Muscle layer of duodenum (tissue), 2 donors: ENCODE data around the gene TEX55.

Source experiments
- H3K27ac ChIP-seq: one replicate; pipeline ENCODE4 v1.7.0; 2013; ENCODE audit warnings: mild to moderate bottlenecking, low read length
- H3K27me3 ChIP-seq: one replicate; pipeline ENCODE4 v1.7.0; 2013; ENCODE audit warnings: low read depth, mild to moderate bottlenecking, control low read depth, low read length
- H3K36me3 ChIP-seq, 2 donors: one replicate each; pipeline ENCODE4 v1.7.0; 2013; ENCODE audit warnings: low read length in 2 of 2, control low read depth in 1 of 2, mild to moderate bottlenecking in 1 of 2; ENCODE audit not compliant: insufficient read depth in 2 of 2, control insufficient read depth in 1 of 2
- H3K4me1 ChIP-seq, 2 donors: one replicate each; pipeline ENCODE4 v1.7.0; 2013; ENCODE audit warnings: low read length in 2 of 2, mild to moderate bottlenecking in 2 of 2, control low read depth in 1 of 2, moderate library complexity in 1 of 2; ENCODE audit not compliant: insufficient read depth in 2 of 2, control insufficient read depth in 1 of 2
- H3K4me3 ChIP-seq, 2 donors: one replicate each; pipeline ENCODE4 v1.7.0; 2013; ENCODE audit warnings: low read length in 2 of 2, low read depth in 1 of 2, mild to moderate bottlenecking in 1 of 2
- H3K9me3 ChIP-seq, 2 donors: one replicate each; pipeline ENCODE4 v1.7.0; 2013; ENCODE audit warnings: low read length in 2 of 2, control low read depth in 1 of 2, mild to moderate bottlenecking in 1 of 2; ENCODE audit not compliant: control insufficient read depth in 1 of 2
- donor health status: healthy.

The TEX55 gene

GRCh38 chr3:119187266-119187665, 41.3 kb downstream of the TEX55 start:
- Histone ChIP-seq H3K4me1 (no peaks in the 10 kb centered on the region), H3K4me3 (no peak overlapping the region), H3K27ac (no peak overlapping the region), H3K9me3 (no peaks in the 10 kb centered on the region), H3K27me3 (no peaks in the 10 kb centered on the region), H3K36me3 (no peaks in the 10 kb centered on the region)

GRCh38 chr3:119191800-119192199, 45.8 kb downstream of the TEX55 start:
- Histone ChIP-seq H3K27me3 (no peaks in the 10 kb centered on the region), H3K4me3 (no peak overlapping the region), H3K4me1 (no peaks in the 10 kb centered on the region), H3K27ac (no peak overlapping the region), H3K36me3 (no peaks in the 10 kb centered on the region), H3K9me3 (no peaks in the 10 kb centered on the region)

GRCh38 chr3:119194237-119195150, 48.5 kb downstream of the TEX55 start:
- Histone ChIP-seq H3K36me3 (no peaks in the 10 kb centered on the region), H3K9me3 (no peaks in the 10 kb centered on the region), H3K4me1 (no peaks in the 10 kb centered on the region), H3K4me3 (no peak overlapping the region), H3K27ac (no peak overlapping the region), H3K27me3 (no peaks in the 10 kb centered on the region)

GRCh38 chr3:119195151-119195476, 49.1 kb downstream of the TEX55 start:
- H3K27me3 ChIP-seq: no peaks in the 10 kb centered on the region

GRCh38 chr3:119195911-119196310, 49.9 kb downstream of the TEX55 start:
- Histone ChIP-seq H3K4me3 (no peak overlapping the region), H3K27ac (no peak overlapping the region), H3K27me3 (no peaks in the 10 kb centered on the region), H3K9me3 (no peaks in the 10 kb centered on the region), H3K36me3 (no peaks in the 10 kb centered on the region), H3K4me1 (no peaks in the 10 kb centered on the region)

More at GRCh38 chr3:119195151-119195476, 49.1 kb downstream of the TEX55 start:
- Histone ChIP-seq H3K27ac (no peak overlapping the region), H3K4me3 (no peak overlapping the region), H3K4me1 (no peaks in the 10 kb centered on the region), H3K9me3 (no peaks in the 10 kb centered on the region), H3K36me3 (no peaks in the 10 kb centered on the region)
